ENCODE measurements around the gene GALNT14. TPM values are rescaled to one million over a fixed set of nuclear protein-coding genes. Genes with fewer than 3 reads are reported as not detected.

Gene GALNT14
- total and polyA plus RNA-seq, 9 of the 15 experiments (the other 6 are each of a cell fraction or from before 2014, with no cell fraction given): 0.11 TPM; not detected in 8

- no peak for TF ChIP-seq SMARCC2 (IDR thresholded peaks at IDR 0.05; ENCODE audit: low read depth)
- no peak for TF ChIP-seq CREB3L1 (IDR thresholded peaks at IDR 0.05; ENCODE audit: borderline replicate concordance, low read depth)
- TF ChIP-seq HMG20B (CRISPR knock-in tag; IDR thresholded peaks at IDR 0.05): no peak
- no peak for TF ChIP-seq MTA3 (IDR thresholded peaks at IDR 0.05; ENCODE audit: borderline replicate concordance)
- TF ChIP-seq MIER1 (IDR thresholded peaks at IDR 0.05; ENCODE audit: low read depth): no peak
- no peak for TF ChIP-seq ZNF354B (CRISPR knock-in tag; IDR thresholded peaks at IDR 0.05)
- no peak for TF ChIP-seq KAT8 (IDR thresholded peaks at IDR 0.05; ENCODE audit: low read depth)
Observed at GRCh38 chr2:31075431-31075830, 62.8 kb downstream of the GALNT14 start (continued).

GRCh38 chr2:31071741-31072140 is 66.5 kb downstream of the GALNT14 start:
- H2AFZ ChIP-seq (ENCODE audit: low read depth, low read length): no peak overlapping the region
- H3K79me2 ChIP-seq (ENCODE audit: control insufficient read depth, insufficient read depth, low read length): no peaks in the 10 kb centered on the region
- in situ Hi-C loops (cut with MboI): no loop called here
- ChIA-PET CTCF (ENCODE audit: low intra/inter-chr PET ratio) (no interaction called here), POLR2A (interaction anchor here (0.9 kb wide), 1 partner anchor 11 kb away, joined by 4 read pairs; no protein-coding TSS in a partner anchor)
- no peaks in the 10 kb centered on the region; a peak in 2 of 5 replicates for H3K27me3 ChIP-seq (ENCODE audit: control insufficient read depth in 2 of 2, insufficient read depth in 2 of 2, low read length in 2 of 2)
- H3K36me3 ChIP-seq (ENCODE audit: control insufficient read depth, insufficient read depth, low read length): no peaks in the 10 kb centered on the region
- no peaks in the 10 kb centered on the region for H3K9me1 ChIP-seq (ENCODE audit: control insufficient read depth, insufficient read depth, low read length)
- no peak overlapping the region for H3K27ac ChIP-seq (ENCODE audit: extremely low read depth, low read depth, low read length)
- FAIRE-seq (no peak), DNase-seq (ENCODE audit: extremely low read depth in 1 of 4, low spot score in 3 of 4) (no peak), ATAC-seq (no peak)
- H3K4me3 ChIP-seq: no peak overlapping the region
- H3K9ac ChIP-seq (ENCODE audit: insufficient read depth in 1 of 2, low read depth in 2 of 2, low read length in 2 of 2): no peak overlapping the region
- H3K4me2 ChIP-seq (ENCODE audit: insufficient read depth, low read length): no peak overlapping the region
- no TSS peak for BruUV-seq (replicated peaks)
- H3K4me1 ChIP-seq (replicated peaks in 1 of 2; ENCODE audit: control insufficient read depth in 2 of 2, insufficient read depth in 2 of 2, low read length in 2 of 2): no peaks in the 10 kb centered on the region
- H4K20me1 ChIP-seq (replicated peaks; ENCODE audit: control insufficient read depth, insufficient read depth, low read length): no peaks in the 10 kb centered on the region
- 2% methylated on average over 5 of the region's 6 CpGs for WGBS (ENCODE audit: insufficient coverage, low coverage, missing lambda C conversion rate)
- no peaks in the 10 kb centered on the region for H3K9me3 ChIP-seq (replicated peaks; ENCODE audit: control insufficient read depth, insufficient read depth, low read depth, low read length)
- intact Hi-C loops (cut with micrococcal nuclease): no loop called here
- TF ChIP-seq ZNF695 (CRISPR knock-in tag; IDR thresholded peaks at IDR 0.05) (no peak), ZNF121 (CRISPR knock-in tag; conservative IDR thresholded peaks at IDR 0.05) (no peak), CBX5 (IDR thresholded peaks at IDR 0.05; ENCODE audit: borderline replicate concordance, low read depth) (no peak), CHAMP1 (IDR thresholded peaks at IDR 0.05) (no peak), SMARCB1 (IDR thresholded peaks at IDR 0.05; ENCODE audit: insufficient read length, low read depth) (no peak), GTF3C2 (IDR thresholded peaks at IDR 0.05; ENCODE audit: borderline replicate concordance, extremely low read depth, insufficient read length) (no peak), STAT5A (IDR thresholded peaks at IDR 0.05; ENCODE audit: borderline replicate concordance, low read length) (no peak), TFAP4 (CRISPR knock-in tag; IDR thresholded peaks at IDR 0.05; ENCODE audit: borderline replicate concordance) (no peak)
